A549 (cell line): Measurements from ENCODE around the gene D2HGDH.

Experiments
- ELK1 ChIP-seq: fragments of 150-350 bp; IDR thresholded peaks from 2 replicates; pipeline ENCODE4 v1.6.1; 2014; ENCODE audit warnings: low read depth, mild to moderate bottlenecking, low read length
- POLR2A ChIP-seq: IDR thresholded peaks from 2 replicates; pipeline ENCODE4 v1.6.1; 2012; ENCODE audit warnings: mild to moderate bottlenecking, low read length
- TF ChIP-seq, protein P1 (sequence below): fragments of >200 bp; sonication (Bioruptor Twin); formaldehyde crosslinking; IDR thresholded peaks from 3 replicates; pipeline ENCODE4 v1.5.1; 2016

- TF ChIP-seq POLR2A, result no peak
- TF ChIP-seq ELK1, result no peak
- TF ChIP-seq, protein P1, sequence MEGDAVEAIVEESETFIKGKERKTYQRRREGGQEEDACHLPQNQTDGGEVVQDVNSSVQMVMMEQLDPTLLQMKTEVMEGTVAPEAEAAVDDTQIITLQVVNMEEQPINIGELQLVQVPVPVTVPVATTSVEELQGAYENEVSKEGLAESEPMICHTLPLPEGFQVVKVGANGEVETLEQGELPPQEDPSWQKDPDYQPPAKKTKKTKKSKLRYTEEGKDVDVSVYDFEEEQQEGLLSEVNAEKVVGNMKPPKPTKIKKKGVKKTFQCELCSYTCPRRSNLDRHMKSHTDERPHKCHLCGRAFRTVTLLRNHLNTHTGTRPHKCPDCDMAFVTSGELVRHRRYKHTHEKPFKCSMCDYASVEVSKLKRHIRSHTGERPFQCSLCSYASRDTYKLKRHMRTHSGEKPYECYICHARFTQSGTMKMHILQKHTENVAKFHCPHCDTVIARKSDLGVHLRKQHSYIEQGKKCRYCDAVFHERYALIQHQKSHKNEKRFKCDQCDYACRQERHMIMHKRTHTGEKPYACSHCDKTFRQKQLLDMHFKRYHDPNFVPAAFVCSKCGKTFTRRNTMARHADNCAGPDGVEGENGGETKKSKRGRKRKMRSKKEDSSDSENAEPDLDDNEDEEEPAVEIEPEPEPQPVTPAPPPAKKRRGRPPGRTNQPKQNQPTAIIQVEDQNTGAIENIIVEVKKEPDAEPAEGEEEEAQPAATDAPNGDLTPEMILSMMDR, result no peak
Observed at GRCh38 chr2:241771286-241772062, 37.0 kb downstream of the D2HGDH start.
